HEK293T (cell line): ENCODE data around the gene EPB41L4B.

ENCODE experiments used
- CTCF ChIA-PET: fragments of 350-600 bp; formaldehyde crosslinking; extraction: SDS; loops from one replicate; lab custom pipeline; 2021; ENCODE audit warnings: antibody characterized with exemption, inconsistent platforms; lab: Yijun Ruan, JAX
- POLR2A ChIA-PET: fragments of 350-600 bp; formaldehyde crosslinking; extraction: SDS; loops from one replicate; lab custom pipeline; 2020; ENCODE audit warnings: antibody characterized with exemption, inconsistent platforms; lab: Yijun Ruan, JAX
- DNase-seq: peaks from one replicate; pipeline ENCODE4 v3.0.0; 2012; ENCODE audit warnings: mixed read lengths; ENCODE audit errors: extremely low spot score
- ARNT ChIP-seq: fragments of 450-650 bp; IDR thresholded peaks from 2 replicates; pipeline ENCODE4 v1.6.1; 2017; ENCODE audit warnings: mild to moderate bottlenecking
- BHLHE40 ChIP-seq: fragments of 450-650 bp; IDR thresholded peaks from 2 replicates; pipeline ENCODE4 v1.6.1; 2016; ENCODE audit warnings: mild to moderate bottlenecking, moderate library complexity, borderline replicate concordance
- CTBP1 ChIP-seq: fragments of 450-650 bp; IDR thresholded peaks from 2 replicates; pipeline ENCODE4 v1.6.1; 2016; ENCODE audit warnings: borderline replicate concordance
- ELF4 ChIP-seq: fragments of 450-650 bp; IDR thresholded peaks from 2 replicates; pipeline ENCODE4 v1.6.1; 2017; ENCODE audit warnings: antibody characterized with exemption
- FOXA1 ChIP-seq: fragments of 450-650 bp; IDR thresholded peaks from 2 replicates; pipeline ENCODE4 v1.6.1; 2016; ENCODE audit warnings: mild to moderate bottlenecking
- FOXK2 ChIP-seq: fragments of 450-650 bp; IDR thresholded peaks from 2 replicates; pipeline ENCODE4 v1.6.1; 2016; ENCODE audit warnings: mild to moderate bottlenecking
- FOXM1 ChIP-seq: fragments of 450-650 bp; IDR thresholded peaks from 2 replicates; pipeline ENCODE4 v1.6.1; 2017; ENCODE audit warnings: mild to moderate bottlenecking, borderline replicate concordance
- HDGF ChIP-seq: fragments of 450-650 bp; IDR thresholded peaks from 2 replicates; pipeline ENCODE4 v1.6.1; 2017; ENCODE audit warnings: antibody characterized with exemption, borderline replicate concordance
- L3MBTL2 ChIP-seq: fragments of 450-650 bp; conservative IDR thresholded peaks from 2 replicates; pipeline ENCODE4 v1.6.1; 2016; ENCODE audit warnings: mild to moderate bottlenecking
- LEF1 ChIP-seq: fragments of 450-650 bp; IDR thresholded peaks from 2 replicates; pipeline ENCODE4 v1.6.1; 2017; ENCODE audit warnings: mild to moderate bottlenecking, borderline replicate concordance
- NFRKB ChIP-seq: fragments of 450-650 bp; IDR thresholded peaks from 2 replicates; pipeline ENCODE4 v1.6.1; 2016; ENCODE audit warnings: mild to moderate bottlenecking, moderate library complexity
- SP1 ChIP-seq: fragments of 450-650 bp; IDR thresholded peaks from 2 replicates; pipeline ENCODE4 v1.6.1; 2017
- SUZ12 ChIP-seq: fragments of 450-650 bp; IDR thresholded peaks from 2 replicates; pipeline ENCODE4 v1.6.1; 2016; ENCODE audit warnings: mild to moderate bottlenecking
- TARDBP ChIP-seq: fragments of 450-650 bp; IDR thresholded peaks from 2 replicates; pipeline ENCODE4 v1.6.1; 2016
- ZNF384 ChIP-seq: fragments of 450-650 bp; IDR thresholded peaks from 2 replicates; pipeline ENCODE4 v1.6.1; 2016
- TF ChIP-seq, protein P1 (sequence below): fragments of 450-650 bp; IDR thresholded peaks from 2 replicates; pipeline ENCODE4 v1.6.1; 2016

The EPB41L4B gene

DNA sequence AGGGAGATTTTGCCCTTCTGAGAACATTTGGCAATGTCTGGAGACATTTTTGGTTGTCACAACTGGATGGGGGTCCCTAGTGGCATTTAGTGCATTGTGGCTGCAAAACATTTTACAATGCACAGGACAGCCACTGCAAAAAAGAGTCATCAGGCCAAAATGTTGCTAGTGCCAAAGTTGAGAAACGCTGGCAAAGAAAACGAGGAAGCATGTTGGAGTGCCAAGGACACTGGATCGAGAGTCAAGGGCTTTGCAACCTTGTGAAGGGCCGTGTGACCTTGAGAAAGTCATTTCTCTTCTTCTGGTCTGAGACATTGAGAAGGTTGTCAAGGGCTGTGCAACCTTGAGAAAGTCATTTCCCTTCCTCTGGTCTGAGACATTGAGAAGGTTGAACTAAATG, 108.1 kb downstream of the EPB41L4B start:
- TF ChIP-seq LEF1 (no peak), FOXK2 (no peak), L3MBTL2 (no peak), SP1 (no peak), ARNT (no peak), CTBP1 (no peak), NFRKB (no peak), HDGF (no peak), ELF4 (no peak), ZNF384 (no peak), BHLHE40 (no peak), FOXA1 (no peak)
- POLR2A ChIA-PET, result no interaction called here
- CTCF ChIA-PET, result no interaction called here
- DNase-seq, result no peak

DNA sequence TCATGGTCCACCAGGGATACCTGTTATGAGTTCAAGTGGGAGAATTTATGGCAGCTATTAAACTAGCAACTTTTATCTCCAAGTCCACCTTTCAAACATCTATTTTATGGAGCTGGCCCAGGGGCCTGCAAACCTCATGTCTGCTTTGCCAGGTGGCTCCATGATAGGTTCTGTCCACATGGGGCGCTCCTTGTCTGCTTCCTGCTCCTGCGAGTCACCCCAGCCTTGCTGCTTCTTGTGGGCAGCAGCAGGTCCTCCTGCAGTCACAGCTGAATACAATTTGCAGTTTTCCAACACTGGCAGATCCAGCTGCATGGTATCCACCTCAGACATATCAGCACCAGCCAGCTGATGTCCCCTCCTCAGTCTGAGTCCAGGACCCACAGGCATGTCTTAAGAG, 114.2 kb downstream of the EPB41L4B start:
- no peak for TF ChIP-seq BHLHE40
- no peak for TF ChIP-seq SP1
- TF ChIP-seq CTBP1, result no peak
- TF ChIP-seq, protein P1, sequence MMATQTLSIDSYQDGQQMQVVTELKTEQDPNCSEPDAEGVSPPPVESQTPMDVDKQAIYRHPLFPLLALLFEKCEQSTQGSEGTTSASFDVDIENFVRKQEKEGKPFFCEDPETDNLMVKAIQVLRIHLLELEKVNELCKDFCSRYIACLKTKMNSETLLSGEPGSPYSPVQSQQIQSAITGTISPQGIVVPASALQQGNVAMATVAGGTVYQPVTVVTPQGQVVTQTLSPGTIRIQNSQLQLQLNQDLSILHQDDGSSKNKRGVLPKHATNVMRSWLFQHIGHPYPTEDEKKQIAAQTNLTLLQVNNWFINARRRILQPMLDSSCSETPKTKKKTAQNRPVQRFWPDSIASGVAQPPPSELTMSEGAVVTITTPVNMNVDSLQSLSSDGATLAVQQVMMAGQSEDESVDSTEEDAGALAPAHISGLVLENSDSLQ, result no peak
- TF ChIP-seq NFRKB, result no peak
- no peak for TF ChIP-seq LEF1
- no peak for TF ChIP-seq L3MBTL2
- TF ChIP-seq ELF4, result no peak
- no peak for DNase-seq
- ChIA-PET CTCF (no interaction called here), POLR2A (no interaction called here)

DNA sequence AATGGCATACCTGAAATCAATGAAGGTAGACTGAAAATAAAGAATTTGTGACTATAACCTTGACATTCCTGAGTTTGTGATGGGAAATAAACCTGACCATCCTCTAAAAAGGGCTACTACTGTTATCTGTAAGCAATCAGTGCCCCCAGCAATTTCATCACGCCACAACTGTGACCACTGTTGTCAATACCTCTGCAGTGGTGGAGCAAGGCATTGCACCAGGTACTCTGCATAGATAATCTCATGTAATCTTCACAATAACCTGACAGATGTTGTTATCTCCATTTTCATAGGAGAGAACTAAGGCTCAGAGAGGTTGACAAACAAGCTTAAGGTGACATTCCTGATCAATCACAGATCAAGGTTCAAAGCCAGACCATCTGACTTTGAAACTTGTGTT, 115.3 kb downstream of the EPB41L4B start:
- ChIA-PET POLR2A (no interaction called here), CTCF (no interaction called here)
- no peak for TF ChIP-seq SP1
- no peak for TF ChIP-seq LEF1
- no peak for TF ChIP-seq BHLHE40
- TF ChIP-seq, protein P1, result no peak
- no peak for TF ChIP-seq CTBP1
- TF ChIP-seq FOXM1, result no peak
- TF ChIP-seq ARNT, result no peak
- no peak for TF ChIP-seq TARDBP
- no peak for TF ChIP-seq HDGF
- TF ChIP-seq ELF4, result no peak
- TF ChIP-seq FOXA1, result no peak
- no peak for TF ChIP-seq SUZ12
- DNase-seq, result no peak

DNA sequence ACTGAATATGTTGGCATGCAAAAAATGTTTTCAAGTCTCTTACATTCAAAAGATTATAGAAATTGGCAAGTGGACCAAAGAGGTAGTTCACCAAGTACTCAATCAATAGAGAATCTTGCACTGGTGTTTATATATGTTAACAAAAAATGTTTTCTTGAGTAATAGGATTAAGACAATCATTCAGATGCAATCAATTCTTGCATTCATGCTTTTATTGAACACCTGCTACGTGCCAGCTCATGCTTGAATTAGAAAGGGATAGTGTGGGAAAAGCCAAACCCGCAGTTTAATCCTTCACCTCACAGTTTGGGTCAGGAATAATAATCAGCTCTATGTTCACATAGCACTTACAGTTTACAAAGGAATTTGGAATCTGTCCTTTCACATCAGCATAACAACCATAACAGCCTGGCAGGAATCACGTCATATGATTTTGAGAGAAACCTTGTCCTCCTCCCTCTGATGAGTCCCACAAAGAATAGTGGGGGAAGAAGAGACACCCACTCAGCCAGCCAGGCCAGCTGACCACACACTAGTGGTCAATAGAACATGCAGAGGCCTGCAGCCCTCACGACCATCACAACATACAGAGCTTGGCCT, 117.0 kb downstream of the EPB41L4B start:
- no peak for TF ChIP-seq HDGF
- TF ChIP-seq ARNT, result no peak
- no peak for TF ChIP-seq FOXM1
- no peak for TF ChIP-seq FOXA1
- no peak for TF ChIP-seq BHLHE40
- TF ChIP-seq ELF4, result no peak
- TF ChIP-seq FOXK2, result no peak
- TF ChIP-seq CTBP1, result no peak
- no peak for TF ChIP-seq L3MBTL2
- no peak for TF ChIP-seq LEF1
- no peak for TF ChIP-seq SP1
- TF ChIP-seq, protein P1, result no peak
- no peak for TF ChIP-seq TARDBP
- TF ChIP-seq NFRKB, result no peak
- ChIA-PET CTCF (no interaction called here), POLR2A (no interaction called here)
- DNase-seq, result no peak

DNA sequence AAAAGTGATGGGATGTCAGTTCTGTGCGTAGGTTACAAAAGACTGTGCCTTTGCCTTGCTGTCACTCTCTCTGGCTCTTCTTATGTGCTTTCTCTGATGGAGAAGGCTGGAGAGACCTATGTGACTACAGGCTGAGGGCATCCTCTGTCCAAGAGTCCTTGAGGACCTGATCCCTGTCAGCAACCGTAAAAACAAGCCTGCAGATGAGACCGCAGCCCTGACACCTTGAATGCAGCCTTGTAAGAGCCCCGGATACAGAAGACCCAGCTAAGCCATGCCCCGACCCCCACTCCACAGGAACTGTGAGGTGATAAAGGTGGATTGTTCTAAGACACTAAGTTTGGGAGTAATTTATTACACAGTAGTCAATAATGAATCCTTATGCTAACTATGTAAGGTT, 121.2 kb downstream of the EPB41L4B start:
- DNase-seq, result no peak
- POLR2A ChIA-PET, result no interaction called here
- TF ChIP-seq ZNF384, result no peak
- TF ChIP-seq HDGF, result no peak
- no peak for TF ChIP-seq CTBP1
- TF ChIP-seq SUZ12, result no peak
- TF ChIP-seq ELF4, result no peak
- CTCF ChIA-PET, result no interaction called here

DNA sequence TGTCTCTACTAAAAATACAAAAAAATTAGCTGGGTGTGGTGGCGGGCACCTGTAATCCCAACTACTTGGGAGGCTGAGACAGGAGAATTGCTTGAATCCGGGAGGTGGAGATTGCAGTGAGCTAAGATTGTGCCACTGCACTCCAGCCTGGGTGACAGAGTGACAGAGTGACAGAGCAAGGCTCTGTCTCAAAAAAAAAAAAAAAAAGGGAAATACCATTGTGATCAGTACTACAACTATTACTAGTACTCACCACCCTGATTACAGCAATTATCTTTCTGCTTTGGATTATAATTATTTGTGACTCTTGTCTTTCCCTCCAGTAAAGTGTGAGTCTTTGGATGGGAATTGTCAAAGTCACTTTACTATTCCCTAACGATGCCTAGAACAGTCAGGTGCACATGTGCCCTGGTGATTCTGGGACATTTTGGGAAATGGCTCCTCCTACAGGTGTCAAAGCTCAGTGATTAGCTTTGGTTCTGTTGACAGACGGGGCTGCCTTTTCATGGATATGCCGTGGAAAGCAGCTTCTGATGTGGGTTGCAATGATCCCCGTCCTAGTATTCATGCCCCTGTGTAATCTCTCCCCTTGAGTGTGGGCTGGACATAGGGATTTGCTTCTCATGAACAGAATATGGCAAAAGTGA, 122.0 kb downstream of the EPB41L4B start:
- no peak for DNase-seq
- ChIA-PET CTCF (interaction anchor here (0.6 to 0.7 kb wide), 2 partner anchors 108 to 242 kb away, joined by 3 to 4 read pairs; no protein-coding TSS in a partner anchor), POLR2A (no interaction called here)
- TF ChIP-seq ZNF384 (no peak), NFRKB (no peak), L3MBTL2 (no peak), HDGF (no peak), TARDBP (no peak), ARNT (no peak), LEF1 (no peak), FOXA1 (no peak), FOXK2 (no peak), FOXM1 (no peak), SP1 (no peak), BHLHE40 (no peak), CTBP1 (no peak), ELF4 (no peak)
- TF ChIP-seq, protein P1, result no peak
